Esophagus squamous epithelium (tissue), 4 donors: Measurements from ENCODE around the gene MYO15A.

Experiments
- CTCF ChIP-seq, 6 experiments: fragments of 450-650 bp in 4 of 6; fragments of 200-600 bp in 2 of 6; sonication (generic) in 2 of 6; IDR thresholded peaks; one replicate each; pipeline ENCODE4 v1.5.1; 2016 to 2019; ENCODE audit warnings: antibody characterized with exemption in 6 of 6, mild to moderate bottlenecking in 4 of 6, moderate library complexity in 4 of 6
- POLR2A ChIP-seq, 4 donors: fragments of 450-650 bp; IDR thresholded peaks; one replicate each; pipeline ENCODE4 v1.6.1; 2017; ENCODE audit warnings: antibody characterized with exemption in 4 of 4, mild to moderate bottlenecking in 4 of 4, moderate library complexity in 3 of 4

- no peak for TF ChIP-seq CTCF (IDR thresholded peaks at IDR 0.05)
- no peak for TF ChIP-seq POLR2A (IDR thresholded peaks at IDR 0.05)
Measured at GRCh38 chr17:18084256-18084655, 24.3 kb upstream of the MYO15A start.
